Stimulated activated CD4-positive, alpha-beta T cell treated with anti-CD3 and anti-CD28 coated beads, Interleukin-4, amount 100 ng/mL, for 48 hours (primary cell): ENCODE measurements around the gene RAD51B.

Experiments used
- DNase-seq, 2 donors: peaks; one replicate each; pipeline ENCODE4 v3.0.0-alpha.2; 2020; ENCODE audit warnings: low read depth in 2 of 2

The RAD51B gene

DNA sequence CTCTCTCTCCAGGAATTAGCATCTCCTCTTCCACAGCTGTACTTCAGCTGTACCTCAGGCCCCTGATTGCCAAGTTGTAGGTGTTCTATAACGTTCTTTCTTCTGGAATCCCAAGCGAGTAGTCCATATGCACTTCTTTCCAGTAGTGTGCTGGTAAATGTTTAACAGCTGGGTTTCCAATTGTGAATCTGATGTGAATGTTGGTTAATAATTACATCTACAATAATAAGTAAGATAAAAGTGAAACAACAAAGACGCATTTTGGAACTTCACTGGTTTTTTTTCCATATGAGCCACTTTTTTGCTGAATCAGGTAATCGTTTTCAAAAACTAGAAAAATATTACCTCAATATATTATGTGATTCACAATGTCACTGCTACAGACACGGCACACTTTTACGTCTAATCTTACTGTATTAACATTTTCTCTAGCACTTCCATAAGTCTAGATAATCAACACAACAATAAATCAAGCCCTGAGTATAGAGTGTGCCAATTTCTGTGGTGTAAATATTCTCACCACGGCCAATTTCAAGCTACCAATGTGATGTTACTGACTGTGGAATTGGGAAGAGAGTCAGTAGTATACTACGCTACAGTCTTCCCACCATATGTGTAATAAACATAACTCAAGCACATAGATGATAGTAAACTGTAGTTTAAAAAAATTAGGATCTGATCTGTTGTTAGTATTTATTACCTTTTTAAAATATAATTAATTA is 860.3 kb downstream of the RAD51B start:
- DNase-seq, result no peak

DNA sequence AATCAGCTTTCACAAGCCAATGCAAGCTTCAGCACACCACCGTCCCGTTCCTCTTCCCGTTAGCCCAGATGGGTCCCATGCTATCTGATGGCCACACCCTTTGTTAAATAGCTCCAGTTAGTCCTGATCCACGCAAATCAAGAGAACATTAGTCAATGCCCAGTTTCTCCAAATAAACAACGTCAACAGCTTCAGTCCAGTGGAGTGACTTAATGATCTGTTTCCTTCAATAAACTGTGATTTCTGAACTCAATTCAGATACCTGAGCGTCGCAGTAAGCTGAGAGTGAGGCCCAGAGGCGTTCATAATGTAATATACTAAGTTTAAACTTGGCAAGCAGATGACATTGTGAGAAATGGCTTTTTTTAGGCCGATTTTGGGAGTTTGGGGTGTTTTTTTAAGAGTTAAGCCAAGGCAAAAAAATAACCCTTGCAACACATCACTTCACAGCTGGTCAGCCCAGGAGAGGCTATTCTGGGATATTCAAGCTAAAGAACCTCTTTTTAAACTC is 861.0 kb downstream of the RAD51B start:
- DNase-seq, result no peak

DNA sequence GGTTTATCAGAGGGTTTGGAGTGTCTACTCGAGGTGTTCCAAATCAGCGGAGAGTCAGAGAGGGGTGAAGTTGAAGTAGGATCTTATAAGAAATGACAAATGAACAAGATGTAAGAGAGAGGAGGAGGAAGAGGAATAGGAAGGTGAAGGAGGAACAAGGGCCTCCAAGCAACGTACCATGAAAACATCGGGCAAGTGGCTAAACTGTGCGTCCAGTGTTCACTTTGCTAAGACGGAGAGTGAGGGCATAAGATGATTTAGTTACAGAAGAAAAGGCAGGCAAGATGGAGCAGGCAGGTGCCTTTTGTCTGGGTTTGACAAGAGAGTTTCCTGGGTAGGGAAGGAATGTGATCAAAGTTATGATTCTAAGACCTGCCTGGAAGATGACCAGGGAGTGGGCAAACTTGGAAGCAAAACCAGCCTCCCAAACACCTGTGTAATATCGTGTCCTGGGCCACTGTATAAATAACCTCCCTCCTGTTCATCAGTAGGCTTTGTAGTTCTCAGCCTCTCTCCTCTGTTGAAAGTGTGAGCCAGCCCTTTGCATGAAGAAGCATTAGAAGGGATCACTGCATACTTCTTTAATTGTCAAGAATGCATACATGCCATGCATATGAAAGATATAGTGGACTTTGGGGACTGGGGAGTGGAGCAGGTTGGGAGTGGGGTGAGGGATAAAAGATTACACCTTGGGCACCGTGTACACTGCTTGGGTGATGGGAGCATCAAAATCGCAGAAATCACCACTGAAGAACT is 861.9 kb downstream of the RAD51B start:
- no peak for DNase-seq

DNA sequence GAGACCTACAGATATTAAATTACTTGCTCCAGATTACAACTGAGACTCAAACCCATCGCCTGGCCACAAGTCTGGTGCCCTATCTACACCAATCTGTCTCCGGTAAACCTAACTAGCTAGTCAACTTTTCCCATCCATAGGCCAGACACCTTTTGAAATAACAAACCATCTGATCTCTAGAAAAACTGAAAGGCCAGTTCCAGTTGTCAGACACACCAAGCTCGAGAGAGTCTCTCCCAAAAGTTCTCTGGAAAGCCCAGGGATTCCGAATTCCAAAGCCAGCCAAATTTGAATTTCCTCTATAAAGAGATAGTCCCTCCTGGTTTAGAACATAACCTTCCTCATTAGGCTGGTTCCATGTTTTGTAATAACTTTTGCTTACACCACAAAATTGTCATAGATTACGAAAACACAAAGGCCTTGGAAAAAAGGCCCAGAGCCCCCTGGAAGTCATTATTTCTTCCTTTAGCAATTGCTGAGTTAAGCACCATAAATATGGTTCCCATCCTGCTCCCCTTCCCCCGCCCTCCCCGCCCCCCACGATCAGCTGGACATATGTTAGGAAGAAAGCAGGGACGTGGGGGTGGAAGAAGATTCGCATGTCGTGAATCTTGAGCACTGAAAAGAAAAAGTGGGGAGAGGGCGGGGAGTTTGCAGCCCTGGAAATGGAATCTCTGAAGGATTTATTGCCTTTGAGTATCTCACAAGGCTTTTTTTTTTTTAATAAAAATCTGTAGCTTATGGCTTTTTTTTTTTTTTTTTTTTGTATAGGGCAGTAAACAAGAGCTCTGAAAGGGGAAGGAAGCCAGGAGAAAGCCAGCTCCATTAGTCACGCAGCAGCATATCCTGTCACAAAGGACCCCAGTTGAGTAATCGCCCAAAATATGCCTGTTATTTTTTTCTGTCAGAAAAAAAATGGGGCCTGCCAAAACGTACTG is 862.9 kb downstream of the RAD51B start:
- no peak for DNase-seq

DNA sequence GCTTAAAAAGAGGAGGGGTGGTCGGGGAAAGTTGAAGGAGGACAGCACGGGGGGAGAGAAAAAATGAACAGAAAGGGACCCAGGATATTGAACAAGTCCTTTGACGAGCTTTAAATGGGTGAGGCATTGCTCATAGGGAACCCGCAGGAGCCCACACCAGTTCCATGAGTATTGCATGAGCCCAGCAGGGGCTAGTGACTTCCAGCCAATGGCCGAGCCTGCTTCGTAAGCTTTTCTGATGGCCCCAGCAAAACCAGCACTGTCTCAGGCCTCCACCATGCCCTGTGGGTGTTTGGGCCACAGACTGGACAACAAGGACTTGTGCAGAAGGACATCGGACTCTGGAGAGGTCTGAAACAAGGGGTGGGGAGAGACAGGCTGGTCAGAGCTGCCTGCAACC is 863.7 kb downstream of the RAD51B start:
- DNase-seq, result no peak

DNA sequence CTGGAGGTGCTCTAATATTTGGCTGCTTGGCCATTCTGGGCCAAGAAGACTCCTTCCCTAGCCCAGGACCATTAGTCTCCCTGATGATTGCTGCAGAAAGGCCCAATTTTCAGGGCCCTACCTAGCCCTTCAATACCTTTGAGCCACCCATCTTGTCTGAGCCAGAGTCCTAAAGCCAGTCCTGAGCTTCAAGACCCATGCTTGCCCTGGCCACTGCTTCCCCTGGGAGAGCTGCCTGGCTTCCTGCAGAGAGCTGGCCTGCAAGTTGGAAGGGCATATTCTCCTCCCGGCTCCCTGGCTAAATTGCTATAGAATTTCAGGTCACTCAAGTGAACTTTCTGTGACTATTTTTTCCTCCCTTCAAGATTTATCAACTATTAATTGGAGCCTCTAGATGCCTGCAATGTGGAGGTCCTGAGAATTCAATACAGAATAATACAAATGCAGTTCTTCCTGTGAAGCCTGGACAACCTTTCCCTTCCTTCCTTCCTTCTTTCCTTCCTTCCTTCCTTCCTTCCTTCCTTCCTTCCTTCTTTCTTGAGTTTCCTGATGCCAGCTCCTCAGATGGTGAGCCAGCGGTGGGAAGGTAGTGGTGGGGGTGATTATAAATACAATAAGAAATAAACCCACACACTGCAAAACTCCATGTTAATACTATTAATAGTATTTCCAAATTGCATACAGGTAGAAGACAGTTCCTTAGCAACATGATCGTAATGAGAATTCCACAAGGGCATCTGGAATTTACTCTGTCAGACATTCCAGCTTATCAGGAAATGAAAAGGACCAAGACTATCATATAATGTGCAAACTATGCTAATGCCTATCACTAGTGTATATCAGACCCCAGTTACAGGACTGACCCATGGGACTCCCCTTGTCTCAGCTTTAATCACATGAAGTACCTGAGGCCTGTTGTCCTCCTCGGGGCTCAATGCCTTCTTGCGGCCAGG is 865.2 kb downstream of the RAD51B start:
- DNase-seq, result no peak

DNA sequence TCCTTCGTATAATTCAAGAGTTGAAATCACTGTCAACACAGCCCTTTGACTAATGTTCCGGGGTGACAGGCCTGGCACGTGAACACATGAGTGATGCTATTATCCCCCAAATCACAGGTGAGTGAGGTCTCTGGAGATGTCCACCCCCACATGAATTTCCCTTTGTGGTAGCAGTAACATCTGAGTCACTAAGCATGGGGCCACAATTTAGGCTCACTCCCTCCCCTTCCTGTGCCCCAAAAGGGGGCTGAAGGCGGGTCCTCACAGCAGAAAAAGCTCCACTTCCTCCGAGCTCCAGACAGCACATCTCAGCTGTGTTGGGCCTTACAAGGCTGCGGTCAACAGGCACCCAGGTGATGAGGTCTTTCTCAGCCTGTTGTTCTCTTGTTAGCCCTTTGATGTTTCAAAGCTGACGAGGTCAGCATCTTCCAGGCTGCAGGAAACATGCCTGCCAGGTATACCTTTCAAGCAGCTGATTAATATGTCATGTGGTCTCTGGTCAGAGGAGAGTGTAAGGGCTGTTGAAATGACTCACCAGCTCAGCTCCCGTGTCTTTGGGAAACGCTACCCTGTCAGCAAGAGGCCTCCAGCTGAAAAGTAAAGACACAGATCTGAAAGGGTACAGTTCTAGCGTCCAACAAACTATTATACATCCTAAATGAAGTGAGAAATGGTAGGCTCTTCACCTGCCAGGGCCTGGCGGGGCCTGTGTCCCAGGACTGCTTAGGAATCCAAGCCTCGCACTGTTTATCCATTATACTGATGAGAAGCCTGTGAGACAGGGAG is 866.0 kb downstream of the RAD51B start:
- DNase-seq, result peak; percentile 51 to 60

DNA sequence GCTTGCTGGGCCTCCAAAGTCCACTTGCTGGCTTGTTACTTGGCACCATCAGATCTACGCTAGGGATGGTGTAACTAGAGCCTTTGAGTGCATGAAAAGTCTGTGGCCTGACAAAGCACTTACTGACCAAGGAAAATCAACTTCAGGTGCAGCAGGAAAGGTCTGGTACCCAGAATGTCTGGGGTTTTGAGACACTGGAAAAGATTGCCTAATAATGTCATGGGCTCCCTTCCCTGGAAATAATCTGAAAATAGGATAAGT is 866.6 kb downstream of the RAD51B start:
- DNase-seq, result no peak

DNA sequence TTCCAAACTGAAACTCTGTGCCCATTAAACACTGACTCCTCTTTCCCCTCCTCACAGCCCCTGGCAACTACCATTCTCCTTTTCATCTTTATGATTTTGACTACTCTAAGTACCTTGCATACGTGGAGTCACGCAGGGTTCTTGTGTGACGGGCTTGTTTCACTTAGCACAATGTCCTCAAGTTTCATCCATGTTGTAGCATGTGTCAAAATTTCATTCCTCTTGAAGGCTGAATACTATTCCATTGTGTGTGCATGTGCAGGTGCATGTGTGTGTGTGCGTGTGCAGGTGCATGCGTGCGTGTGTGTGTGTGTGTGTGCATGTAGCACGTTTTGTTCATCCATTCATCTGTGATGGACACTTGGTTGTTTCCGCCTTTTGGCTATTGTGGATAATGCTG is 867.1 kb downstream of the RAD51B start:
- no peak for DNase-seq

DNA sequence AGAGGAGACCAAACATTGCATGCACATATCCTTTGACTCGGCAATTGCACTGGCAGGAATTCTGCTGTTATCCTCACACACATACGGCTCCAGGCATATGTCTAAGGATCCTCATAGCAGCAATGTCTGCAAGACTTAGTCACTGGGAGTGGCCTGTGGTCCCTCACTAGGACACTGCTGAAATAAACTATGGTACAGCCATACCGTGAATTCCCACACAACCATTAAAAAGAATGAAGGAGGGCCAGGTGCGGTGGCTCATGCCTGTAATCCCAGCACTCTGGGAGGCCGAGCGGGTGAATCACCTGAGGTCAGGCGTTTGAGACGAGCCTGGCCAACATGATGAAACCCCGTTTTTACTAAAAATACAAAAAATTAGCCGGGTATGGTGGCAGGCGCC is 868.2 kb downstream of the RAD51B start:
- no peak for DNase-seq

DNA sequence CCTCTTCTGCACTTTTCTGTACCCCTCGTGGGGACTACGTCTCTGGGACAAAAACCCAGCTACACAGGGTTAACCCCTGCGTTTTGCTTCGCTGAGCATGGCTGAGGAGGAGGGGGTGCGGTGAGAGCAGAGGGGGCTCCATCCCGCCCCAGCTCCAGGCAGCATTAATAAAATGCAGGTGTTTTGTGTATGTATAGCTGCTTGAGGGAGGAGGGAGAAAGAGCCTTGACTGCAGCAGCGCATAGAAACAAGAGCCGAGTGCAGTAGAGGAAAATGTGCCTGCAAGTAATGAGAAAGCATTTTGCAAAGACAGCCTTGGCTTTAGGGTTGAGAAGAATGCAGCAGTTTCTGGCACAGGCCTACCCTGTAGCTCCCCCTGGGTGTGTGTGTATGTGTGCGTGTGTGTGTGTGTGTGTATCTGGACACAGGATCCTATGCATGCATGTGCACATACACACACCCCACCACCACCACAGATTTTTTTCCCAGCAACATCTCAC is 869.3 kb downstream of the RAD51B start:
- DNase-seq, result no peak

DNA sequence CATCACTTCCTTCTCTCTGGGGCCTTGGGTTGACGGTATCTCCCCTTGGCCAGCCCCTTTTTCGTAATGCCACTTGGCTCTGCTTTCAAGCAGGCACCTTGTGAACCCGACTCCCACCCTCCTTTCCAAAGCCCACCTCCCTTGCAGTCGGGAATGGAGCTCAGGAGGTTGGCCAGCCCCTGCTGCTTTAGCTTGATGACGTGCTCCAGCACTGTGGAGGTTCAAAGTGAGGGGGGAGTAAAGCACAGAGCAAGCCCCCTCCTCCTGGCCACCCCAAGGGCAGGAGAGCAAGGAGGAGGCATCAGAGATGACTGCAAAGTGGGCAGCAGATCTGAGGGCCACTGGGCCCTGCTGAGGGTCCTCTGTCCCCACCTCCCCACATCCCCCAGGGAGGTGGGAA is 869.9 kb downstream of the RAD51B start:
- DNase-seq, result no peak

DNA sequence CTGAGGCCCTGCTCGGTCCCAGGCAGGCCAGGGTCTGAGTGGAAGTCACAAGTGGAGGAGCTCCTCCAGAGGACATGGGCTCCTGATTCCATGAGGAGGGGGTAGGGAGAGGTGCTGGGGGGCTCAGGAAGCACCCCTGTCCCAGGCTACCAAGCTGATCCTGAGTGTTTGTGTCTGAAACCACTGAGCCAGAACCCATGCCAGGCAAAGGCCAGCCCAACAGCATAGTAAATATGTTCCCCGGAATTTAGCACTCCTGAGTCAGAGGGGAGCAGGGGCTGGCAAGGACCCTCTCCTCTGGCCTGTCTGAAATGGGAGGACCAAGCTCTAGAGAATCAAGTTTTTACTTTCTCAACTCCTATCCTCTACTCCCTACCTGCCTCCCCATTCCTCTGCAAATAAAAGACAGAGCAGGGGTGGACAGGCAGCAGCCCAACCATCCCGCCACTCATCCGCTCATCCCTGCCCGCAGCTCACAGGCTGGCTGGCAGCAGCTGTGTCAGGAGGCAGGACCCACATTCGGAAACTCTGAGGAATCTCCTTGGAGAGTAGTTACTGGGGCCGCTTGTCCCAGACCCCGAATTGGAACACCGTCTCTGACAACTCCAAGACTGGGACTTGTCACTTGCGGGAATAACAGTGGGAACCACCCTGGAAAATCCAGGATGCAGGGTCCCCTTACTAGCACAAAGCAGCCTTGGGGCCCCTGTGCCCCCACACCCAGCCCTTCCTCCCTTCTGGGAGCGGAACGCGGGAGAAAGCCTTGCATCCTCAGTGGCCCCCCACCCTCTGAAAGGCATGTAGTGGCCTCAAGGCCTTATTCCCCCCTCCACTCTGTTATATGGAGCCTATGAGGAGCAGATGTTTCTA is 870.7 kb downstream of the RAD51B start:
- no peak for DNase-seq

DNA sequence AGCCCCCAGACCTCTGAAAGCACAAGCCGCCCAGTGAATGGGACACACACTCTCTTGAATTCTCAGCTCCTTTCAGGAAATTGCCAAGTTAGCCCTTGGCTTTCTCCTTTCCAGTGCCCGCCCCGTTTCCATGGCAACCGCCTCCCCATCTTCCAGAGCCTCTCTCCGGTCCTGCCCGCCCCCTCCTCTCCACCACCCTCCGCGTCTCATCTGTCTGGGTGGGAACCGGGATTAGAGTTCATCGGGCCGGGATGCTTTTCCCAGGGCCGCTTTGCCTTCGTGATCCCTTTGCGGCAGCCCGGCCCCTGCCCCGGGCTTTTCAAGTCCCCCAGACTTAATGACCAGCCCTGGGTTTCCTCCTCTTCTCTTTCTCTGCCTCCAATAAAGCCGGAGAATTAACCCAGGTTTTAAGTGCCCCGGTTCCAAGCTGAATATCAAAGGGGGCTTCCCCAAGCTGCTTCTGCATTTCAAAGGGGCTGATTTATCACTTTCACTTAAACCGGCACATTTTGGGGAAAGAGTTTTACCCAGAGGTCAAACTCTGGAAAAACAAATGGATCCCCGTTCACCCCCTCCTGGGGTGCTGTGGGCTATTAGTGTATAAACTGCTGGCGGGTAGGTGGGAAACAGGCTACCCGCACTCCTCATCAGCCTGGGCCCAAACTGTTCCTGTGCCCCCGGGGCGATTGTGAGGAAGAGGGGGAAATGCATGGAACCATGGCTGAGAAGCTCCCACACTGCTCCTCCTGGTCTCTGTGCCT is 871.6 kb downstream of the RAD51B start:
- DNase-seq, result no peak

DNA sequence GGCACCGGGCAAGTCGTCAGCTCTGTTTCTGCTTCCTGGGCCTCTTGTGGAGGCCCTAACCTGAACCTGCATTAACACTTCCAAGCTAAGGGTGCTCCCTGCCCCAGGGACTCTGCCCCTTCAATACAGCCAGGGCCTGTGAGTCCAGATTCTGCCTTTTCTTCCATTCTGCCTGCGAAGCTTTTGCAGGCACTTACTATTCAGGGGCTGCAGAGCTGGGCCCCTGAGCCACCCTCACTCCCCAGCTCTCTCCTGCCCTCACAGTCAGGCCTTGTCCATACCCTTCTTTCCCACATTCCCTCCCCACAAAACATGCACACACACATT is 872.2 kb downstream of the RAD51B start:
- no peak for DNase-seq

DNA sequence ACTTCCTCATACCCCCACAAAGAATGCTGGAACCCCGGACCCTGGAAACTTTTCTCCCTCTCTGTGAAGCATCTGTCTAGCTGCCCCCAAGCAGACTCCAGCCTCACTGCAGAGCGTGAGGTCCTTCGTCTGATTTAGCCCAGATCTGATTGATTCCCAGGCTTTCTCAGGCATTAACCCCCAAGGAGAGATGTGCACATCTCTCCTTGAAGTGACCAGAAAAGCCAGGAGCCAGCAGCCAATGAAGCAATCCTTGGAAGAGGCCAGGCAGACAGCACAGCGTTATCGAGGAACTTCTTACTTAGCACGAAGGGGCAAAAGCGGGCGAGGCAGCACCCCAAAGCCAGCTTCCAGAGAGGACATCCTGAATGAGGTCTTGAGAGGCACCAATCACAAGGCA is 872.6 kb downstream of the RAD51B start:
- DNase-seq, result no peak

DNA sequence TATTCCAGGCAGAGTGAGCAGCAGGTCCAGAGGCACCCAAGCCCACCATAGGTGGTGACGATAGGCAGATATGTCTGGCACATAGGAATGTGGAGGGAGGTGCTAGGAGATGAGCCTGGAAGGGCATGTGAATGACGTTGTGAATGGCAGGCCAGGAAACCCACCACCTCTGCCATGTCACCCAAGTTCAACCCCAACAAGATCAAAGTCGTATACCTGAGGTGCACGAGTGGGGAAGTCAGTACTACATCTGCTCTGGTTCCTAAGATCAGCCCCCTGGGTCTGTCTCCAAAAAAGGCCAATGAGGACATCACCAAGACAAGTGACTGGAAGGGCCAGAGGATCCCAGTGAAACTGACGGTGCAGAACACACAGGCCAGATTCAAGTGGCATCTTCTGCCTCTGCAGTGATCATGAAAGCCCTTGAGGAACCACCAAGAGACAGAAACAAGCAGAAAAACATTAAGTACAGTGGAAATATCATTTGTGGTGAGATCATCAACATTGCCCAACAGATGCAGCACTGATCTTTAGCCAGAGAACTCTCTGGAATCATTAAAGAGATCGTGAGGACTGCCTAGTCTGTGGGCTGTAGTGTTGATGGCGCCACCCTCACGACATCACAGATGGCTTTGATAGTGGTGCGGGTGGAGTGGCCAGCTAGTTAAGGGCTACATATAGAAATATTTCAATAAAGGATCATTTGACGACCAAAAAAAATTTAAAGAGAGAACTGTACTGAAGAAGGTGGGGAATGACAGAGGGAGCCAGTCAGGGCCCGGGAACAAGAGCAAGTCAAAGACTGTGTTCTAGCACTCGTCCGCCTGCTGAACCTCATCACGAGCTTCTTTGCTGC is 873.6 kb downstream of the RAD51B start:
- DNase-seq, result no peak

DNA sequence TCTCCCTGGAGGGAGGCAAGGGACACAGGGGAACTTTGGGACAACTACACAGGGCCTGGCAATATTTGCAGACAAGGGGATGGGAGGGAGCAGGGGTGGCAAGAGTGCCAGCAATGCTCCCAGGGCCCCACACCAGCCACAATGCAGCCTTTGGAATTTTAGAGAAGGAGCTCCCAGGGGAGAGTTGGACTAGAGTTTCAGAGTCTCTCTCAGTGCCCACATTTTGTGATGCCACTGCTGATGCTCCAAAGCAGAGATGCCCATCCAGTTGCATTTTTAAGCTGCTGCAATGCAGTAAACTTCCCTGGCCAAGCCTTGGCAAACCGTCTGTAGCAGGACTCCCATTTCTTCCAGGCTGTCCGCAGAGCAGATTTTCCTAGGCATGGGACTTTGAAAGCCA is 874.3 kb downstream of the RAD51B start:
- DNase-seq, result no peak
